Mesenchymal stem cell (in vitro differentiated cells and primary cell): Measurements from ENCODE around the gene ABCA4.

ENCODE experiments used
- DNase-seq: peaks from one replicate; pipeline ENCODE4 v3.0.0-alpha.2; 2013
- H2AFZ ChIP-seq: one replicate; pipeline ENCODE4 v1.6.1; 2013; ENCODE audit warnings: low read depth, mild to moderate bottlenecking, control low read depth, inconsistent platforms, low read length, moderate library complexity
- H2AK5ac ChIP-seq: 2 replicates; pipeline ENCODE4 v1.6.1; 2013; ENCODE audit warnings: low read length, moderate library complexity, mild to moderate bottlenecking, inconsistent platforms; ENCODE audit not compliant: severe bottlenecking
- H2BK120ac ChIP-seq: one replicate; pipeline ENCODE4 v1.6.1; 2013; ENCODE audit warnings: low read depth, mild to moderate bottlenecking, inconsistent platforms, low read length, moderate library complexity
- H2BK12ac ChIP-seq, 2 experiments: one replicate each; pipeline ENCODE4 v1.6.1; 2013; ENCODE audit warnings: inconsistent platforms in 2 of 2, low read length in 2 of 2, mild to moderate bottlenecking in 2 of 2, moderate library complexity in 2 of 2, control low read depth in 1 of 2
- H2BK15ac ChIP-seq: one replicate; pipeline ENCODE4 v1.6.1; 2013; ENCODE audit warnings: mild to moderate bottlenecking, low read depth, inconsistent platforms; ENCODE audit not compliant: poor library complexity, severe bottlenecking
- H2BK5ac ChIP-seq: 2 replicates; pipeline ENCODE4 v1.6.1; 2013; ENCODE audit warnings: low read depth, mild to moderate bottlenecking, low read length, control low read depth, inconsistent platforms; ENCODE audit not compliant: poor library complexity, severe bottlenecking
- H3K14ac ChIP-seq, 2 experiments: one replicate each; pipeline ENCODE4 v1.6.1; 2013; ENCODE audit warnings: inconsistent platforms in 2 of 2, low read length in 2 of 2, control low read depth in 1 of 2, mild to moderate bottlenecking in 1 of 2, moderate library complexity in 1 of 2
- H3K18ac ChIP-seq, 2 experiments: one replicate each; pipeline ENCODE4 v1.6.1; 2013; ENCODE audit warnings: inconsistent platforms in 2 of 2, low read length in 2 of 2, control low read depth in 1 of 2, low read depth in 1 of 2, mild to moderate bottlenecking in 1 of 2
- H3K23ac ChIP-seq, 2 experiments: one replicate each; pipeline ENCODE4 v1.6.1; 2013; ENCODE audit warnings: inconsistent platforms in 2 of 2, low read length in 2 of 2, mild to moderate bottlenecking in 2 of 2, moderate library complexity in 2 of 2, control low read depth in 1 of 2
- H3K27ac ChIP-seq: 2 replicates; pipeline ENCODE4 v1.5.1; 2013; ENCODE audit warnings: mild to moderate bottlenecking, moderate library complexity, low read length, control low read depth, inconsistent platforms; ENCODE audit not compliant: poor library complexity, severe bottlenecking
- H3K27me3 ChIP-seq, 2 experiments: 2 replicates each; pipeline versions ENCODE4 v1.6.1 to v1.7.0; 2013; ENCODE audit warnings: low read length in 2 of 2, mild to moderate bottlenecking in 2 of 2, moderate library complexity in 2 of 2, control low read depth in 1 of 2, inconsistent platforms in 1 of 2; ENCODE audit not compliant: control insufficient read depth in 1 of 2, insufficient read depth in 1 of 2
- H3K36me3 ChIP-seq, 2 experiments: 2 replicates each; pipeline versions ENCODE4 v1.6.1 to v1.7.0; 2013; ENCODE audit warnings: low read length in 2 of 2, control low read depth in 1 of 2, inconsistent platforms in 1 of 2, low read depth in 1 of 2, mild to moderate bottlenecking in 1 of 2; ENCODE audit not compliant: insufficient read depth in 2 of 2, control insufficient read depth in 1 of 2
- H3K4ac ChIP-seq, 2 experiments: one replicate each; pipeline ENCODE4 v1.6.1; 2013; ENCODE audit warnings: inconsistent platforms in 2 of 2, low read length in 2 of 2, mild to moderate bottlenecking in 2 of 2, moderate library complexity in 2 of 2, control low read depth in 1 of 2, low read depth in 1 of 2
- H3K4me1 ChIP-seq: 2 replicates; pipeline ENCODE4 v1.6.1; 2013; ENCODE audit warnings: low read depth, low read length, control low read depth; ENCODE audit not compliant: control insufficient read depth, insufficient read depth
- H3K4me2 ChIP-seq: 2 replicates; pipeline ENCODE4 v1.6.1; 2013; ENCODE audit warnings: low read length, mild to moderate bottlenecking, inconsistent platforms; ENCODE audit not compliant: poor library complexity, severe bottlenecking
- H3K4me3 ChIP-seq, 2 experiments: 2 replicates each; pipeline versions ENCODE4 v1.5.1 to v1.7.0; 2013; ENCODE audit warnings: low read length in 2 of 2, mild to moderate bottlenecking in 2 of 2, control low read depth in 1 of 2, low read depth in 1 of 2; ENCODE audit not compliant: insufficient read depth in 1 of 2
- H3K79me1 ChIP-seq: replicated peaks from 2 replicates; pipeline ENCODE4 v1.6.1; 2013; ENCODE audit warnings: mild to moderate bottlenecking, control low read depth, low read length, inconsistent platforms; ENCODE audit not compliant: poor library complexity, severe bottlenecking
- H3K9ac ChIP-seq: 2 replicates; pipeline ENCODE4 v1.7.0; 2013; ENCODE audit warnings: mild to moderate bottlenecking, low read length, moderate library complexity
- H3K9me3 ChIP-seq: 2 replicates; pipeline ENCODE4 v1.7.0; 2013; ENCODE audit warnings: mild to moderate bottlenecking, low read length; ENCODE audit not compliant: control insufficient read depth
- H4K8ac ChIP-seq: one replicate; pipeline ENCODE4 v1.6.1; 2013; ENCODE audit warnings: inconsistent platforms, mild to moderate bottlenecking, low read length, moderate library complexity
- H4K91ac ChIP-seq: one replicate; pipeline ENCODE4 v1.6.1; 2013; ENCODE audit warnings: mild to moderate bottlenecking, low read length, inconsistent platforms
- WGBS: methylation state at CpG from one replicate; pipeline ENCODE4 v1.1.7; 2013; ENCODE audit warnings: mixed read lengths; 5-methylcytosine and 5-hydroxymethylcytosine counted together

ABCA4 gene

GRCh38 chr1:94044290-94044790, 76.6 kb downstream of the ABCA4 start:
- 76% methylated on average over 9 of the region's 9 CpGs for WGBS
- Histone ChIP-seq H3K27ac (peak overlapping the region; percentile 1), H2BK12ac (peak overlapping the region; percentile 11 to 16), H2BK120ac (no peak overlapping the region), H3K18ac (peak overlapping the region in 1 of 2 experiments; percentile 42), H3K23ac (no peak overlapping the region), H3K79me1 (peaks cover 9% of the 10 kb centered on the region), H4K8ac (peak overlapping the region; percentile 58), H4K91ac (peak overlapping the region; percentile 5), H3K9me3 (no peaks in the 10 kb centered on the region), H3K4me2 (no peak overlapping the region), H3K4me3 (no peak overlapping the region), H2AFZ (peak overlapping the region; percentile 62), H3K14ac (no peak overlapping the region), H3K4me1 (peaks cover 27% of the 10 kb centered on the region), H2BK5ac (no peak overlapping the region), H2BK15ac (peak overlapping the region; percentile 37), H3K36me3 (no peaks in the 10 kb centered on the region), H3K4ac (peak overlapping the region in 1 of 2 experiments; percentile 6), H3K27me3 (no peaks in the 10 kb centered on the region), H3K9ac (peak overlapping the region; percentile 17), H2AK5ac (peak overlapping the region; percentile 87)
- no peak for DNase-seq

DNA sequence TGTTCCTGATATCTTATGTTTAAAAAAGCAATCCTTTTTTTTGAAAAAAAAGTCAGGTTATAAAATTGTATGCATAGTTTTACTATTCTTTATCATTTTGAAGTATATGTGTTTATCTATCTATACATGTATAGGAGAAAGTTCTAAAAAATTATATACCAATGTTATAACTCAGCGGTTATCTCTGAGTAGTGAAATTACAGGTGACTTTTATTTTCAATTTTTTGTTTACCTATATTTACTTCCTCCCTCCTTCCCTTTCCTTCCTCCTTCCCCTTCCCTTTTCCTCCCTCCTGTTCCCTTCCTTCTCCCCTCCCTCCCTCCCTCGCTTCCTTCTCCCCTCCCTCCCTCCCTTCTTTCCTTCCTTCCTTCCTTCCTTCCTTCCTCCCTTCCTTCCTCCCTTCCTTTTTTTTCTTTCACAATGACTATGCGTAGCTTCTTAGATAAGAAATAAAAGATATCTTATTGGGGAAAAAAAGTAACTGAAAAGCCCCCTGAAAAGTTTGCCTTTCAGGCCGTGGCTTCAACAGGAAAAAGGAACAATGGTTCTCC, 77.1 kb downstream of the ABCA4 start:
- H2BK15ac ChIP-seq, result no peak overlapping the region
- no peak overlapping the region for H4K91ac ChIP-seq
- H3K27me3 ChIP-seq, result no peaks in the 10 kb centered on the region
- no peak overlapping the region for H4K8ac ChIP-seq
- H3K14ac ChIP-seq, result no peak overlapping the region
- DNase-seq, result no peak
- H2AFZ ChIP-seq, result no peak overlapping the region
- H3K9me3 ChIP-seq, result no peaks in the 10 kb centered on the region
- peaks cover 26% of the 10 kb centered on the region for H3K4me1 ChIP-seq
- H2BK12ac ChIP-seq, result peak overlapping the region in 1 of 2 experiments; percentile 11
- no peak overlapping the region for H3K4me2 ChIP-seq
- H3K4me3 ChIP-seq, result no peak overlapping the region
- no peak overlapping the region for H3K27ac ChIP-seq
- no peak overlapping the region for H3K4ac ChIP-seq
- 80% methylated on average over 2 of the region's 4 CpGs for WGBS
- H3K18ac ChIP-seq, result peak overlapping the region in 1 of 2 experiments; percentile 13
- H2BK5ac ChIP-seq, result no peak overlapping the region
- no peak overlapping the region for H2BK120ac ChIP-seq
- H2AK5ac ChIP-seq, result peak overlapping the region; percentile 87
- no peak overlapping the region for H3K23ac ChIP-seq
- no peaks in the 10 kb centered on the region for H3K36me3 ChIP-seq
- peak overlapping the region; percentile 17 for H3K9ac ChIP-seq
- H3K79me1 ChIP-seq, result peaks cover 13% of the 10 kb centered on the region

DNA sequence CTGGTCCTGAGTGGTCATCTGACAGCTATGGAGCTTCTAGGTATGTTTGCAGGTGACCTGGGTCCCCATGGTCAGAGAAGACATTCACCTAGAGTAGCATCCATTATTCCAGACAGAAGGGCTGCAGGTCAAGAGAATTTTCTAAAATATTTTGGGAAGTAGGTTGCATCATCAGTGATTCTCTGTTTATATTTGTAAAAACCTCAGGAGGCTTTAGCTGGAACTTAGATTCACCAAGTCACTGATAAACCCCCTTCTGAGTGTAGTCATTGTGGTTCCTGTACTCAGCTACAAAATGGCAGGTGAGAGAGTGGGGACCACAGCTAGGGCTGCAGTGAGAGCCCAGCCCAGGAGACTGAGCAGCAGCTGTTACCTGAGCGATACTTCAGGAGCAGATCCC, 78.6 kb downstream of the ABCA4 start:
- H2BK5ac ChIP-seq, result no peak overlapping the region
- H2BK12ac ChIP-seq, result peak overlapping the region in 1 of 2 experiments; percentile 32
- peaks cover 0 to 4% of the 10 kb centered on the region in 2 experiments for H3K27me3 ChIP-seq
- no peak overlapping the region for H3K27ac ChIP-seq
- H3K23ac ChIP-seq, result no peak overlapping the region
- H3K4me2 ChIP-seq, result no peak overlapping the region
- H3K9ac ChIP-seq, result no peak overlapping the region
- H4K91ac ChIP-seq, result peak overlapping the region; percentile 9
- H2AK5ac ChIP-seq, result no peak overlapping the region
- DNase-seq, result no peak
- no peak overlapping the region for H2AFZ ChIP-seq
- no peaks in the 10 kb centered on the region for H3K9me3 ChIP-seq
- H3K18ac ChIP-seq, result no peak overlapping the region
- no peak overlapping the region for H3K4me3 ChIP-seq
- no peak overlapping the region for H2BK120ac ChIP-seq
- H4K8ac ChIP-seq, result no peak overlapping the region
- peaks cover 24% of the 10 kb centered on the region for H3K4me1 ChIP-seq
- H2BK15ac ChIP-seq, result no peak overlapping the region
- WGBS, result 100% methylated on average over 1 of the region's 1 CpG
- H3K4ac ChIP-seq, result no peak overlapping the region
- no peaks in the 10 kb centered on the region for H3K36me3 ChIP-seq
- H3K79me1 ChIP-seq, result peaks cover 13% of the 10 kb centered on the region
- H3K14ac ChIP-seq, result no peak overlapping the region

DNA sequence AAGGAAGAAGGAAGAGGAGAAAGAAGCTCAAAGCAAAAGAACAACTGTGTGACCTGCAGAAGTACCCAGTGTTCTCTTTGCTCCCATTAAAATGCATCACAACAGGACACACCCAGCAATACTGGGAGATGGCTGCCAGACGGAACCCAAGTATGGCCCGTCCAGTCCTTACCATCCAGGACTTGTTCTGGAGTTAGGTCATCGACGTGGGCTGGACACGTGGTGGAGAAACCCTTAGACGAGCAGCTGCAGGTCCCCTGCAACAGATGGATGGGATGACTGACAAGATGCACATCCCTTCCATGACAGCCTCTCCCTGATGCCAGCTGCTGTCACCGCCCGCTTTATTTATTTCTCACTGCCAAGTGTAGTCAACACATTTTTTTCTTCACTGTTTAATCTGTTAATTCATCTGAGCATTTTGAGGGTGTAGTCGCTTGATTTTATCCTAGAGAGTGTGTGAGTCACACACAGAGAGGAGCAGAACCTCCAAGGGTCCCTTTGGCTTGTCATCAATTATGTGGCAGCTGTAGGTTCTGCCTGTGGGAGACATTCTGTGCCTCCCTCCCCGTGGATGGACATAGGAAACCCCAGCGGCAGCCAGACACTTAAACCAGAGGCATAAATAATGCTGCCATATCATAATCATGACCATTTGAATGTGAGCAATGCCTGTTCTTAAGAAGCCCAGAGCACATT, 80.9 kb downstream of the ABCA4 start:
- Histone ChIP-seq H3K14ac (no peak overlapping the region), H2BK15ac (no peak overlapping the region), H2BK120ac (no peak overlapping the region), H3K79me1 (peaks cover 9% of the 10 kb centered on the region), H3K4ac (no peak overlapping the region), H3K36me3 (no peaks in the 10 kb centered on the region), H4K8ac (no peak overlapping the region), H2AK5ac (no peak overlapping the region), H2BK5ac (no peak overlapping the region), H3K9ac (no peak overlapping the region), H3K4me3 (no peak overlapping the region), H3K4me2 (no peak overlapping the region), H3K18ac (peak overlapping the region in 1 of 2 experiments; percentile 0), H3K4me1 (peaks cover 19% of the 10 kb centered on the region), H3K27ac (no peak overlapping the region), H3K23ac (no peak overlapping the region), H4K91ac (no peak overlapping the region), H2AFZ (no peak overlapping the region), H2BK12ac (peak overlapping the region in 1 of 2 experiments; percentile 27), H3K27me3 (peaks cover 0 to 9% of the 10 kb centered on the region in 2 experiments), H3K9me3 (no peaks in the 10 kb centered on the region)
- peak; percentile 88 for DNase-seq
- WGBS, result 47% methylated on average over 9 of the region's 11 CpGs
